GM19328 (cell line): ENCODE results near the gene AEBP2.
"Not testable (repeated sequence)": the region's sequence is repeated elsewhere in the genome, so short reads cannot be mapped to it uniquely, and the experiment has no call there.

ENCODE experiments used
- ATAC-seq: cut with Tn5 transposase; IDR thresholded peaks from one replicate; pipeline ENCODE4 v1.9.1; 2021; ENCODE audit warnings: mild to moderate bottlenecking, moderate library complexity; ENCODE audit not compliant: unreplicated experiment

AEBP2 gene

GRCh38 chr12:19439059-19440018 is at the start of gene AEBP2:
Gene AEBP2, plus strand, starts transcription at chr12:19439492. Its CDS starts 208 bp downstream, at chr12:19439700.
- peak; percentile 83 for ATAC-seq

GRCh38 chr12:19390051-19390598 is 49.2 kb upstream of the AEBP2 start:
- ATAC-seq = no peak

- ATAC-seq = not testable (repeated sequence)
Measured at GRCh38 chr12:19392644-19393043, 46.6 kb upstream of the AEBP2 start.

GRCh38 chr12:19394385-19394784 is 44.9 kb upstream of the AEBP2 start:
- ATAC-seq = no peak

- no peak for ATAC-seq
Measured at GRCh38 chr12:19397534-19397933, 41.8 kb upstream of the AEBP2 start.

GRCh38 chr12:19398376-19399363 is 40.6 kb upstream of the AEBP2 start:
- ATAC-seq = no peak

- not testable (repeated sequence) for ATAC-seq
Measured at GRCh38 chr12:19400649-19401285, 38.5 kb upstream of the AEBP2 start.

- no peak for ATAC-seq
Measured at GRCh38 chr12:19402211-19402610, 37.1 kb upstream of the AEBP2 start.

GRCh38 chr12:19402743-19403431 is 36.4 kb upstream of the AEBP2 start:
- ATAC-seq = no peak

- ATAC-seq = no peak
Measured at GRCh38 chr12:19404242-19404880, 34.9 kb upstream of the AEBP2 start.

- no peak for ATAC-seq
Measured at GRCh38 chr12:19409376-19409775, 29.9 kb upstream of the AEBP2 start.

- ATAC-seq = no peak
Measured at GRCh38 chr12:19410211-19410610, 29.1 kb upstream of the AEBP2 start.

- no peak for ATAC-seq
Measured at GRCh38 chr12:19410629-19411185, 28.6 kb upstream of the AEBP2 start.

- ATAC-seq = no peak
Measured at GRCh38 chr12:19411234-19412204, 27.8 kb upstream of the AEBP2 start.

GRCh38 chr12:19412844-19413243 is 26.4 kb upstream of the AEBP2 start:
- no peak for ATAC-seq

- ATAC-seq = not testable (repeated sequence)
Measured at GRCh38 chr12:19413582-19413981, 25.7 kb upstream of the AEBP2 start.

GRCh38 chr12:19415563-19415962 is 23.7 kb upstream of the AEBP2 start:
- ATAC-seq = no peak

GRCh38 chr12:19419086-19419485 is 20.2 kb upstream of the AEBP2 start:
- no peak for ATAC-seq
